Activated CD4-positive, CD25-positive, alpha-beta regulatory T cell treated with anti-CD3 and anti-CD28 coated beads, Interleukin-2, amount 50 U/mL, for 16 hours (primary cell): ENCODE measurements around the gene TRPV4.

Source experiments
- DNase-seq: peaks from one replicate; pipeline ENCODE4 v3.0.0-alpha.2; 2020; ENCODE audit warnings: low read depth, low spot score

Gene TRPV4

DNA sequence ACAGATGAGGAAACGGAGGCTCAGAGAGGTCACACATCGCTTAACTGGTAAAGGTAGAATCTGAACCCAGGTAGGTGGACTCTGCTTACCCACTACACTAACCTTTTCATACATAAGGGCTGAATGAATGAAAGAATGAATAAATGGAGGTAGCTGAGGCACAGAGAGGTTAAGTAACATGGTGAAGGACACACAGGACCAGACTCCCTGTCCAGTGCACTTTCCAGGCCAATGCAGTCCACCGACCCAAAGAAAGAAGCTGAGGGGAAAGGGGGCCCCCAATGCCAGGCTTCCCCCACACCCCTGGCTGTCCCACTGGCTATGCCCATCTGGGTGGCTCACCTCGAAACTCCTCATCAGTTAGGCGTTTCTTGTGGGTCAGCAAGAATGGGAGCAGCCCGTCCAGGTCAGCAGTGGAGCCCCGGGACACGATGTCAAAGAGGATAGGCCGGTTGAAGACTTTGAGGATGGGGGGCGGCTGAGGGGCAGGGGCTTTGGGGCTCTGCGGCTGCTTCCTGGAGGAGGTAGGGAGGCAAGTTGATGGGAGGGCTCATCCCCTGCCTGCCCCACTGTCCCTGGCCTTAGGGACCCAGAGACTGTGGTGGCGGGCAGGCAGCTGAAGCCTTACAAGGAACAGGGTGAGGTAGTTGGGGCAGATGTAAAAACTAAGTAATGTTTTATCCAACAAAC, 25.1 kb downstream of the TRPV4 start:
- no peak for DNase-seq

DNA sequence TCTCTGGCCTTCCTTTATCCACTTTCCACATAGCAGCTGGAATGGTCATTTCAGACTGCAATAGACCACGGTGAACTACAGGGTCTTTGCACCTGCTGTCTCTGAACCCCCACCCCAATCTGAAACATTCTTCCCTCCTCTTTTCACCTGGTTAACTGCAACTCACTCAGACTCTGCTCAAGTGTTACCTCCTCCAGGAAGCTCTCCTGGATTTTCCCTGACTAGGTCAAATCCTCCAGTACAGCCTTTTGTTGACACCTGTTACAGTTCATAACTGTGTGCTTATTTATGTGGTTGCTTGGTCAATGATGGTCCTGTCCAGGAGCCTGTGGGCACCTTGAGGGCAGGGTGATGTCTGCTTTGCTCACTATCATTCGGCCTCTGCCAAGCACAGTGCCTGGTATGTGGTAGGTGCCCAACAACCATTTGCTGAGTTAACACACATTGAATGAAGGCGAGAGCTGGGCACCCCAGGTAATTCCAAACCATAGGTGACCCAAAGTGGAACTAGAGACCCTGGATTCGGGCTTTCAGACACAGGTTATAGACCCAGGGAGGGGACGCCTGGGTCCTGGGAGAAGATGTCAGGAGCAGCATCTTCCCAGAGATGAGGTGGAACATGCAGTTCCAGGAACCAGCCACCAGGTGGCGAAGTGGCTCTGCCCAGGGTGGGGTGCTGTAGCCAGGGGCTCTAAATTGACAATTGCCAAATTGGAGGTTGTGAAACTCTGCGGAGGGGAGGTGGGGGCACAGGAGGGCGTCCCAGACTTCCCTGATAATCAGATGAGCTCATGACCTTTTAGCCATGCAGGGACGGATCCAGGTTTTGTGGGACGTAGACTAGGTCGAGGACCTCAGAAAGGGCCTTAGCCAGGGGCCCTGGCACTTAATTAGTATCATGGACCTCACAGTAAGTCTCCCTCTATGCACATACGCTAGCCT, 28.1 kb downstream of the TRPV4 start:
- DNase-seq: peak; percentile 41

DNA sequence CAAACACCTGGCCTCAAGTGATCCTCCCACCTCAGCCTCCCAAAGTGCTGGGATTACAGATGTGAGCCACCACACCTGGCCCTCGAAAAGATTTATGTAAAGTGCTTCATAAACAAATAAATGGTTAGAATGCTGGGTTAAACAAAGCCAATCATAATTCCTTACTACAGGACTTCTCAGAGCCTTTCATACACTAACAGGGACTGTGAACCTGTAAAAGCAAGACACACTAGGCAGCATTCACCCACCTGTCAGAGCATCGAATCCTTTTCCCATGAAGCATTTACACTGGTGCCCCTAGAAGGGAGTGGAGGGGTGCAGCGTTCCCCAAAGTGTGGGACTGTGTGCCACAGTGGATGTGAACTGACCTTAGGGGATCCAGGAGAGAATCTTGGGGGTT, 29.5 kb downstream of the TRPV4 start:
- no peak for DNase-seq

DNA sequence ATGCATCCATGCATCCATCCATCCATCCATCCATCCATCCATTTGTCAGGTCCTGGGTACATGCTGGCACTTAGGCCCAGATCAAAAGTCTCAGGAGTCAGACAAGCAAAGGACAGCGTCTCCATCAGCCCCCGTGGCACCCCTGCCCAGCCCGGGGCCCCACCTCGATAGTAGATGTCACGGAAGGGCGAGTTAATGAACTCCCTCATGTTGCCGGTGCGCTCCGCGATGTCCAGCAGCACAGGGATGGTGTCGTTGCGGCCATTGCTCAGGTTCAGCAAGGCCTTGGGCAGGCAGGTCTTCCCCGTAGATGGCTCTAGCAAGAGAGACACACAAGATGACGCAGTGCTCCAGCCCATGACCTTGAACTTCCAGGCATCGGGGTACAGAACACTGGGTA, 30.4 kb downstream of the TRPV4 start:
- DNase-seq: no peak

DNA sequence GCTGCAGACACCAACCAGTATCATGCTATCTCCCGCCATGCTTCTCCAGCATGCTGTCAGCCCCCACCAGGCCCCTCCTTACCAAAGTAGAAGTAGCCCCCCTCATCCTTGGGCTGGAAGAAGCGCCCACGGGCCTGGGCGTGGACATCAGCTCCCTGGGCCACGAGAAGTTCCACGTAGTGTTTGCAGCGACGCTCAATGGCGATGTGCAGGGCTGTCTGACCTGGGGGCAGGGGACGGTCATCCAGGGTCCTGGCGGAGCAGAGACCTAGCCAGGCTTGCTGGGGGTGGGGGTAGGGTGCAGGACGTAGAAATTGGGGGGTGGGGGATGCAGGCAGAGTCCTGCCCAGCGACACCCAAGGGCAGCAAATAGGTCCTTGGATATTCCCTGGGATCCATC, 32.7 kb downstream of the TRPV4 start:
- DNase-seq: no peak

DNA sequence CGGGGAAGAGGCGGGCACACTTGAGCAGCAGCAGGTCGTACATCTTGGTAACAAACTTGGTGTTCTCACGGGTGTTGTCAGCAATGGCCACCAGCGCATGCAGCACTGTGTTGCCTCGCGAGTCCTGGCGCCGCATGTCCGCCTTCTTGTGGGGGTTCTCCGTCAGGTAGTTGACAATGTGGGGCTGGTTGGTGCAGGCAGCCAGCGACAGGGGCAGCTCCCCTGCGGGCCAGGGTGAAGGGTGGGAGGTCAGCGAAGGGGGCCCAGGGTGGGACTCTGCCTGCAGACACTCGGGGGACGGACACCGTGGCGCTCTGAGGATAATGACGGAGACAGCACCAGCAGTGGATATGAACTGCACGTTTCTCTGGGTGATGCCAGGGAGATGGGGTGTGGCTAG, 34.5 kb downstream of the TRPV4 start:
- DNase-seq: no peak

DNA sequence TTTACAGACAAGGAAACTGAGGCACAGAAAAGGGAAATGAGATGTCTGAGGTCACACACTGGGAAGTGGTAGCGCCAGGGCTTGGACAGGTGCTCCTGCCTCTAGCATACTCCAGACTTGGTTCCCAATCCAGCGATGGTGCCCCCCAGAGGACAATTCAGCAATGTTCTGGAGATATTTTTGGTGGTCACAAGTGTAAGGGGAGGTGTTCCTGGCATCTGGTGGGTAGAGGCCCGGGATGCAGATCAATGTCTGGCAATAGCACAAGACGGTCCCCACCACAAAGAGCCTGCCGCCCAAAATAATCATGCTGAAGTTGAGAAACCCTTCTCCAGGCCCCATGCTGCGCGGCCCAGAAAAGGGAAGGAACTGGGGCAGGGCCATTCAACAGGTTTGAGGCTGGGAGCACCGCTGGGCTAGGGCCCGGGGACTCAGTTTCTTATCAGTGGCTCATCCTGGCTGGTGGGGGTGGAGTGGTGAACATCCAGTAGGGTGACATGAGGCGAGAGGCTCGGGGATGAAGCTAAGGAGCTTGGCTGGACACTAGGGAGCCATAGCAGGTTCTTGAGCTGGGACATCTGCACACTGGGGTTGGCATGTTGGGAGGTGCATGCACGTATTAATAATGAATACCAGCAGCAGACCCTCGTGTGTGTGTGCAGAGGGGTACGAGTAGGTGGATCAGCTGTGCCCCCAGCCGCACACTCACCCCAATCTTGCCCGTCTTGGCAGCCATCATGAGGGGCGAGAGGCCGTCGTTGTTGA, 35.1 kb downstream of the TRPV4 start:
- DNase-seq: no peak

DNA sequence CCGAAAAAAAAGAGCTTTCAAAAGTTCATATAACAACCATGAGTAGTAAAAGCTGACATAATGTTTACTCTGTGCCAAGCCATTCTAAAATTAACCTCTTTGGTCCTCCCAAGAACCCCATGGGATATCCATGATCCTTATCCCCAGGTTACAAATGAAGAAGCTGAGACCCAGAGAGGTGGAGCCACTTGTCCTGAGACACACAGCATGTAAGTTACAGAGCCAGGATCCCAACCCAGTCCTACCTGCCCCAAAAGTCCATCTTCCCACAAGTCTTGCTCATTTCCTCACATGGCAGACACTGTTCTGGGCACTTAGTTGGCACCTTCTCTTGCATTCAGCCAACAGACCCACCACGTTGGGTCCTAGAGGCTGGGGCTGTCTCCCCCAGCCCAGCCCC, 37.1 kb downstream of the TRPV4 start:
- no peak for DNase-seq

DNA sequence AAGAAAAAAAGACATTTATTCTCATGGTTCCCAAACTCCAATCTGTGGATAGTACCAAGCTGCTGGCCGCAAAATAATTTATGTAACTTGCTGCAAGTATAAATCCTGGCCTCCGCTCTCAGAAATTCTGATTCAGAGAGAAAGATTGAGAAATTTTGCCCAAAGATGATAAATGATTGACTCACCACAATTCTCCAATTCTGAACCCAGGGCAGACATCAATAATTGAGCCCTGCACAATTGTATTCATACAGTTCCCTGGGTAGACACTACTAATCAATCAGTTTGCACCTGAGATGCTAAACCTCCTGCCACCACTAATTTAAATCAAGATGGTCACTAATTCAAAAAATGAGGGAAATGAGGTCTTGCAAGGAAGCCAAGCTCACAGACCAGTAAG, 38.2 kb downstream of the TRPV4 start:
- DNase-seq: no peak

DNA sequence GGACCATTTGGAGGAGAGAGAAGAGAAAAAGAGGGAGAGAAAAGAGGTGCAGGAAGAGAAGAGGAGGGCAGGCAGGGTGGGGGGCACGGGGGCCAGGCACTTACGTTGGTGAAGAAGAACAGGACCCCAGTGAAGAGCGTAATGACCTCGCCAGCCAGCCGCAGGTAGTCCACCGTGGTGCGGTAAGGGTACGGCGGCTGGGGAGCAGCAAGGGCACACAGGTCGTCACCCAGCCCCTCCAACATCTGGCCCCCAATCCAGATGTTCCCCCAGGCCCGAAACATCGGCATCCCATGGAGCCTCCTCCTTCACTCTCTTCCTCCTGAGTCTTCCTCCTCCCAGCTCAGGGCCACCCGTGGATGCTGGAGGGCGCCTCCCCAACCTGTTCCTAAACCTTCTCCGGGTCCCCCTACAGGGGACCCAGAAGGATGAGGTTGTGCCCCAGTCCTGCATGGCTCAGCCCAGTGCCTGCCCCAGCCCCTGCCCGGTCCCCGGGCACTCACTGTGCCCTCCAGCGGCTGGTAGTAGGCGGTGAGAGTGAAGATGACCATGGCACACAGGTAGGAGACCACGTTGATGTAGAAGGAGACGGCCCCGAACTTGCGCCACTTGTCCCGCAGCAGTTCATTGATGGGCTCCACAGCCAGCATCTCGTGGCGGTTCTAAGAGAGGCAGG, 39.2 kb downstream of the TRPV4 start:
- no peak for DNase-seq

DNA sequence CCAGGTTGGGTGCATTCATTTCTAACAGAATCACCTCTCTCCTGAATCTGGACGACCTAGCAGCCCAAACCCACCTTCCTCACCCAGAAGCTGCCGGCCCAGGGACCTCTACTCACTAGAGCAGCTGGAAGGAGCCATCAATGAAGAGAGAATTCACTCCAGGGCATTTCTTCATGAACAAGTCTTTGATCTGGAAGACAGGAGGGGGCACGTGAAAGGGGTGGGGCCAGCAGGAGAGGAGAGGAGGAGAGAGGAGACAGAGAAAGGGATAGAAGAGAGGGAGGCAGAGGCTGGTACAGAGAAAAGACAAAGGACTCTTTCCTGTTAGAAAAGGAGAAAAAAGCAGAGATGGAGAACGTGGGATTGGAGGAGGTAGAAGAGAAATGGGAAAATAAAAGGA, 39.8 kb downstream of the TRPV4 start:
- no peak for DNase-seq

DNA sequence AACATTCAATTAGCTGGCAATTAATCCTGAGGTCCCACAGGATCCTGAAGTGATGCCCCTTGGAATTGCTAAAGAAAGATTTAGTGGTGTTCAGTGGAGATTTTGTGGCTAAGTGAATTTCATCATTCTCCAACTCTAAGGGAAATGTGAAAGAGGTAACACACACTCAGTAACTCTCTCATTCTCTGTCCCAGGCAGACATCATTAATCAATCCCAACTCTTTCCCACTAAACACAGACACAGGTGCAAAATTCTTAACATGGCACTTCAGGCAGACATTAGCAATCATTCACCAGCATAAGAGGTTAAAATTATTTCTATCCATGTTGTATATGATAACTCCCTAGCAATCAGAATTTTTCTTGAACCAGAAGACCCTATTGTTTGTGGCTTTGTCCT, 40.2 kb downstream of the TRPV4 start:
- no peak for DNase-seq

DNA sequence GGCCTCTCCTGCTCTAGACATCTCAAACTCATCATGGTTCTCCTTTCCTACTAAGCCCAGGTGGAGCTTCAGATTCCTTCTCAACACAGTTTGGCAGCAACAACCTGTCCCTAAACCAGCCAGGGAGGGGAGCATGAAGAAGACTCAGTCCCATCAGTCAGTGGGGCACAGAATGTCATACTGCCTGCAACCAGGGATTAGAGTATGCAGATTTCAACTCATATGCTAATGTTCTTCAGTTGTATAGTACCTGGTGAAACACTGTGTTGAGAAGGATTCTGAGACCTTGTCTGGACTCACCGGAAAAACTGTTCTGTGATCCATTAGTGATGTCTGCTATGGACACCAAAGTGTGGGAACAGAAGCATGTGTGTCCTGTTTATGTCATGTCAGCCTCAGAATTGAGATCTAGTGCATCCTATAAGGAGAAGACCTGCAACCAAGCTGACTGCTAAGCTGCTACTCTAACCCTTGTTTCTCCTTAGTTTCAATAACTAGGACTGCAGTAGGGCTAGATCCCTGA, 43.6 kb downstream of the TRPV4 start:
- no peak for DNase-seq

DNA sequence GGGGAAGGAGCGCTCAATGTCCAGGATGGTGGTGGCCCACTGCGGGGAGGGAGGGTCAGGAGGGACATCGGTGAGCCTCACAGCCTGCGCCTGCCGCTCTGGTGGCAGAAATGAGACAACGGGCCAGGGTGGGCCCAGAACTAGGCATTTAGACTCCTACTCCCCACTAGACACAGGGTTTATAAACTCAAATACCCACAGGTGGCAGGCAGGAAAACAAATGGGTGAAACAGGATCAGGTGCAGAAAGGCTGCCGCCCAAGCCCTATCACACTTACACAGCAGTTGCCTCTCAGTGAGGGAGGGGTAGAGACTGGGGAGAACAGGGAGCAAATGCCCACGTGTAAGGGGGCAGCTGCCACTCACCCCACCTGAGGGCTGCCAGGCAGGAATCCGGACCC, 46.4 kb downstream of the TRPV4 start:
- DNase-seq: no peak

DNA sequence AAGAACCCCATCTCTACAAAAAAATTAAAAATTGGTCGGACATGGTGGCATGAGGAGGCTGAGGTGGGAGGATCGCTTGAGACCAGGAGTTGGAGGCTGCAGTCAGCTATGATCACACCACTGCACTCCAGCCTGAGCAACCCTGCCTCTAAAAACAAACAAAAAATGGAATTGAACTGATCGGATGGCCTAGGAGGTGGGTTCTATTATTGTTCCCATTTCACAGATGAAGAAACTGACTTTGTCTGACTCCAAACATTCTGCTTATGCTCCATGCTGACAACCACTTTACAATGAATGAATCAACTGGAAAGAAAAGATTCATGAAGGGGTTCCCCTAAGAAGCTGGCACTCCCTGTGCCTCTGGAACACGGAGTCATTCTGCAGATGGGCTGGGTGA, 47.3 kb downstream of the TRPV4 start:
- DNase-seq: no peak

DNA sequence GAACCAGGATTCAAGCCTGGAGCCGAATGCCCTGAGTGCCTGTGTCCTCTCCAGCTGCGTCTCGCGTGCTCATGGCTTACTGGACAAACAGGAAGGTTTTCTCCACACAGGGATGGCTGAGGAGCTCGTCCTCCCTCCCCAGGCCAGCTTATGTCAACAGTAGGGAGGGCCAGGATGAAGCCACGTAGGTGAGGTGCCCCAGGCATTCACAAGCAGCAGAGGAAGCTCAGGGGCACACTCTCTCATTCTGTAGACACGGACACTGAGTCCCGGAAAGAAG, 49.3 kb downstream of the TRPV4 start:
- no peak for DNase-seq

DNA sequence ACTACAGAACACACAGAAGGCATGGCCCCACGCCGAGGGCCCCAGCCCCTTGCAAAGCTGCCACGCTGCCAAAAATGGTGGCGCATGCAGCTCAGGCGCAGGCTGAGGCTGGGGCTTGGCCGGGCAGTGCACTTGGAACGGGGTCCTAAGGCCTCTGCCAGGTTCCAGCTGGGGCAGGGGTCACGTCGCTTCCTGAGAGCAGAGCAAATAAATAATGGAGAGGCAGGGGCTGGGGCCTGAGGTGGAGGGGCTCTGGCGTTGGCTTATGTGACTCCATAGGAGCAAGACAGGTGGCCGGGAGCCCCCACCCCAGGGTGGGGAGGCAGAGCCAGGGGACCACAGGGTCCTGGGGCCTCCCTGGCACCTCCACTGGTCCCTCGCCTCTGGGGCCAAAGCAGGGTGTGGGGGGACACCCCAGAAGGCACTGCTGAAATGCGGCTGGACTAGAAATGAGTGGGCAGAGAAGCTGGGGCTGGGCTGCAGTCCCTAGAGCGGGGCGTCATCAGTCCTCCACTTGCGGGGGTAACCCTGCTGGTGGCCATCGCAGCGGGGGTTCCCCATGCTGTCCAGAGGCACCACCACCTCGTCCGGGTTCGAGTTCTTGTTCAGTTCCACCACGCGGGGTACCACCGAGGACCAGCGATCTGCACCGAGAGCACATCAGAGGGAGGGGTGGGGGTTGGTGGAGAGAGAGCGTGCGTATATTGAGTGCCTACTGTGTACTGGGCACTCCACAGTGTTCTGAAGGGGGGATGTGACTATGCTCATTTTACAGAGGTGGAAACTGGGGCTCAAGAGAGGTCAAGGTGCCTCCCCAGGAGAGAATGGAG, 49.8 kb downstream of the TRPV4 start:
- DNase-seq: no peak

DNA sequence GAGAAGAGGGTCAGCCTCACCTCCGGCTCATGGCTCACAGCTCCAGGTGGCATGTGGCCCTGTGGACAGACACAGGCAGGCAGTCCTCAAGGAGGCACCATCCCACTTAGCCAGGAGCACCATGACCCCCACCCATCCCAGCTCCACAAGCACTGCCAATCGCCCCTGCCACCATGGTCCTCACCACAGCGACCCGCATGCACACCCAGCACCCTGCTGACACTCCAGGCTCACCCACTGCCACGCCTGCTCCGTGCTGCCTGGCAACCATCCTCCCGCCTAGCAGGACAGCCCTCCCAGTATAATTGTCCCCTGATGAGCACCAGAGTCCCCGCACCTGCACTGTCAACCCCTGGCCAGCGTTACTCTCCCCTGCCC, 50.9 kb downstream of the TRPV4 start:
- no peak for DNase-seq

DNA sequence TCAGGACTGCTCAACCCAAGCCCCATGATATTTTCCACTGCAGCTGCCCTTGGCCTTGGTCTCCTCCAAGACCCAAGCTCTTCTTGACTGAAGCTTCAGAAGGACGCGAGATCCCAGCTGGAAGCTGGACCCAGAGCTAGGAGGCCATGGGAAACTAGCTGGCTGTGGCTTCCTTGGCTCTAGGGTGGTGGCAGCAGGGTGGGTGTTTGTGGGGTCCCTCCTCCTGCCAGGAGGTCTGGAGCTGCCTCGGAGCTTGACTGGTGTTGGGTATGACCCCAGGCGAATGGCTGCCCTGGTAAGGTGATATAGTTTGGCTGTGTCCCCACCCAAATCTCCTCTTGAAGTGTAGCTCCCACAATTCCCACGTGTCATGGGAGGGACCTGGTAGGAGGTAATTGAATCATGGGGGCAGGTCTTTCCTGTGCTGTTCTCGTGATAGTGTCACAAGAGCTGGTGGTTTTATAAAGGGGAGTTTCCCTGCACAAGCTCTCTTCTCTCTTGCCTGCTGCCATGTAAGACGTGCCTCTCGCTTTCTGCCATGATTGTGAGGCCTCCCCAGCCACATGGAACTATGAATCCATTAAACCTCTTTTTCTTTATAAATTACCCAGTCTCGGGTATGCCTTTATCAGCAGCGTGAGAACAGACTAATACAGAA, 51.4 kb downstream of the TRPV4 start:
- no peak for DNase-seq

DNA sequence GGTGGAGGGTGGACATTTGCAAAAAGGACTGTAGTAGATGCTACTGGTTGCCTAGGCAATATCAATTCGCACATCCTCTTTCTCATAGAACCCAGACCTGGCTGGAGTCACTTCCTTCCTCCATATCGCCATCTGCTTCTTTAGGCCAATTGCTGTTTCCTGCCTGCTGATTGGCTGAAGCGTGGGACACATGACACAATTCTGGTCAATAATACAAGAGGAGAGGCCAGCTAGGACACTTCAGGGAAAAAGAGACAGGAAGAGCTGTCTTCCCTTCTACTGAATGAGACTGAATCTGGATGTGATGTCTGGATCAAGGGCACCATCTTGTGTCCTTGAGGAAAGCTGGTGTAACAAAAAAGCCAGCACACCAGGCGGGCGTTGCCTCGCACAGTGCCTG, 53.8 kb downstream of the TRPV4 start:
- no peak for DNase-seq
